CD4-positive, alpha-beta T cell treated with Interleukin-21 for 1 hour (primary cell): ENCODE results near the gene MAGEA2B.
"Not testable (repeated sequence)": the region's sequence is repeated elsewhere in the genome, so short reads cannot be mapped to it uniquely, and the experiment has no call there.

ENCODE experiments used
- DNase-seq: peaks from one replicate; pipeline ENCODE4 v3.0.0-alpha.2; 2020

Gene MAGEA2B

DNA sequence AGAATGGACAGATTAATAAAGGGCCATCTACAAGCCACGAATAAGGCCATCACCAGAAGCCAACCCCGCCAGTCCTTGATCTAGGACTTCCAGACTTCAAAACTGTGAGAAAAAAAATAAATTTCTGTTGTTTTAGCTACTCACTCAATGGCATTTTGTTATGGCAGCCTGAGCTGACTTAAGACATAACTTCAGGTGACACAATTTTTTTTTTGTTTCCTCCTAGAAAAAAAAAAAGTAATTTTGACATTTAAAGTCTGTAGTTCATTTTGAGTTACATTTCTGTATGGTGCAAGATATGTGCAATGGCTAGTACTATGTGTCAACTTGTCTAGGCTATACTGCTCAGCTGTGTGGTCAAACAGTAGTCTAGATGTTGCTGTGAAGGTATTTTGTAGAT is 44.5 kb downstream of the MAGEA2B start, which contains the start of gene CSAG3:
Gene CSAG3 (plus strand): TSS at position 301 of the 400 bp plus-strand sequence.
- not testable (repeated sequence) for DNase-seq

DNA sequence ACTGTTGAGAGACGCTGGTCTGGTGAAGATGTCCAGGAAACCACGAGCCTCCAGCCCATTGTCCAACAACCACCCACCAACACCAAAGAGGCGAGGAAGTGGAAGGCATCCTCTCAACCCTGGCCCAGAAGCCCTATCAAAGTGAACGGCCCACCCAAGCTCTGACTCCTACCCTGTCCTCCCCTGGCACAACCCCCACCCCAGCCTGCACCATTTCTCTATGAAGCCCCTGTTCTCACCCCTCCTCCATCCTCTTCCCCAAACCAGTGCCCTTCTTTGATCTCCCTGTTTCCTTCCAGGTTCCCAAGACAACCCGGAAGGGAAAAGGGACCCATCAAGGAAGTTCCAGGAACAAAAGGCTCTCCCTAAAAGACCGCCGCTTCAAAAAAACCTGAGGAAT is 45.1 kb downstream of the MAGEA2B start:
- not testable (repeated sequence) for DNase-seq

DNA sequence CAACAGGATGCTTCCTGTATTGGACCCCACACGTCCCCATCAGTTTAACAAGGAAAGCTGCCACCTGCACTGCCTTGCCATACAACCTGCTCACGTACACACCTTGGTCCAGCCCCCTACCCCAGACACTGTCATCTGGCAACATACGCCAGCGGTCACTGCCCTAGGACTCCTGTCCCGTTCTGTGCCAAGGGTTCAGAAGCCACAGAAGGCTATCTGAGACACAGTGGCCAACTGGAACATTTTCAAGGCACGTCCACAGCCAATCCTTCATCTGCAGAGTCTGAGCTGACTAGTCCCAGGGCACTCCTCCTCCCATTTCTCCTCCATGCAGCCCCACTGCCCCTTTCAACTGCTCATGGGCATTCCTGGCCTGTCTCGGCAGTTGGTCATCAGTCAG is 47.2 kb downstream of the MAGEA2B start:
- DNase-seq: not testable (repeated sequence)

DNA sequence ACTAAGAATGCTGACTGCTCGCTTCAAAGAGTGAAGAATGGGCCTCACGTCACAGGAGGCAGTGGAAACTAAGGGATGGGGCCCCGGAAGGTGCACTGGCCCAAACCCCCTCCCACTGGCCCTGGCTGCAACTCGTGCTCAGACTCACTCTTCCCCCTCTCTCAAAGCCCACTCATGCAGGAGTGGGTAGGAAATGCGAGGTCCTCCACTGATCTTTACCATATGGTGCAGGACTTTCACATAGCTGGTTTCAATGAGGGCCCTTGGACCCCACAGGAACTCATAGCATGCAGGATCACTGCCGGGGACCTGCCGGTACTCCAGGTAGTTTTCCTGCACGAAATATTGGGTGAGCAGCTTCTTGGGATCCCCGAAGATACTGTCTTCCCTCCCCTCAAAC is 52.1 kb downstream of the MAGEA2B start:
- not testable (repeated sequence) for DNase-seq
